K562 (cell line): ENCODE measurements around the gene OSM. TPM values are rescaled to one million over a fixed set of nuclear protein-coding genes. Genes with fewer than 3 reads are reported as not detected.

Experiments used
- BCLAF1 ChIP-seq, 2 experiments: fragments of 450-650 bp in 1 of 2; IDR thresholded peaks; 2 replicates each; pipeline ENCODE4 v1.6.1; 2011 to 2017; ENCODE audit warnings: low read depth in 2 of 2, antibody characterized with exemption in 1 of 2, borderline replicate concordance in 1 of 2, low read length in 1 of 2, mild to moderate bottlenecking in 1 of 2, mixed read lengths in 1 of 2; ENCODE audit not compliant: control insufficient read depth in 1 of 2
- BRD4 ChIP-seq: fragments of 200-600 bp; sonication (generic); IDR thresholded peaks from 2 replicates; pipeline ENCODE4 v1.6.1; 2017; ENCODE audit warnings: inconsistent platforms
- CEBPB ChIP-seq: fragments of 450-650 bp; IDR thresholded peaks from 2 replicates; pipeline ENCODE4 v1.6.1; 2016; ENCODE audit warnings: missing genetic modification characterization, missing compliant biosample characterization
- CXXC5 ChIP-seq: fragments of 250-450 bp; sonication (Bioruptor Pico); IDR thresholded peaks from 2 replicates; pipeline ENCODE4 v1.8.0; 2022; ENCODE audit warnings: inconsistent platforms, mild to moderate bottlenecking, moderate library complexity
- EHMT2 ChIP-seq: fragments of 450-650 bp; IDR thresholded peaks from 2 replicates; pipeline ENCODE4 v1.6.1; 2018; ENCODE audit warnings: antibody characterized with exemption
- EP300 ChIP-seq: IDR thresholded peaks from 2 replicates; pipeline ENCODE4 v1.6.1; 2012; ENCODE audit warnings: low read length, improper control_type of control experiment
- HNRNPLL ChIP-seq: fragments of 200-400 bp; formaldehyde crosslinking; IDR thresholded peaks from 2 replicates; pipeline ENCODE4 v1.6.1; 2017; ENCODE audit warnings: low read length, low read depth, mild to moderate bottlenecking; ENCODE audit not compliant: poor library complexity, severe bottlenecking
- IFI16 ChIP-seq: fragments of 250-450 bp; sonication (Bioruptor Pico); IDR thresholded peaks from 2 replicates; pipeline ENCODE4 v2.1.2; 2022; ENCODE audit warnings: mild to moderate bottlenecking, inconsistent platforms
- KLF10 ChIP-seq: fragments of 250-450 bp; sonication (Bioruptor Pico); IDR thresholded peaks from 2 replicates; pipeline ENCODE4 v1.6.1; 2021; ENCODE audit warnings: matching md5 sums
- MXD1 ChIP-seq: fragments of 250-450 bp; sonication (Bioruptor Pico); IDR thresholded peaks from 2 replicates; pipeline ENCODE4 v1.8.0; 2021; ENCODE audit warnings: borderline replicate concordance, mild to moderate bottlenecking, moderate library complexity; ENCODE audit not compliant: poor library complexity, severe bottlenecking
- NCOA4 ChIP-seq: fragments of 450-650 bp; IDR thresholded peaks from 2 replicates; pipeline ENCODE4 v1.6.1; 2018; ENCODE audit warnings: mild to moderate bottlenecking; ENCODE audit not compliant: partially characterized antibody
- NFXL1 ChIP-seq: fragments of 450-650 bp; formaldehyde crosslinking; IDR thresholded peaks from 2 replicates; pipeline ENCODE4 v1.4.0; 2021; ENCODE audit warnings: mild to moderate bottlenecking
- RB1 ChIP-seq: fragments of 450-650 bp; IDR thresholded peaks from 2 replicates; pipeline ENCODE4 v1.6.1; 2017; ENCODE audit warnings: low read depth, mild to moderate bottlenecking
- RBM14 ChIP-seq: fragments of 200-400 bp; formaldehyde crosslinking; IDR thresholded peaks from 2 replicates; pipeline ENCODE4 v1.6.1; 2018; ENCODE audit warnings: low read depth, mild to moderate bottlenecking, low read length, moderate library complexity, borderline replicate concordance; ENCODE audit not compliant: insufficient read depth
- RBM39 ChIP-seq: fragments of 200-400 bp; formaldehyde crosslinking; optimal IDR thresholded peaks from 2 replicates; pipeline ENCODE3; 2018; ENCODE audit warnings: low read depth, low read length
- RFX5 ChIP-seq: IDR thresholded peaks from 2 replicates; pipeline ENCODE4 v1.6.1; 2011; ENCODE audit warnings: low read depth, mild to moderate bottlenecking, improper control_type of control experiment, low read length
- TAF9B ChIP-seq: fragments of 450-650 bp; IDR thresholded peaks from 2 replicates; pipeline ENCODE4 v1.6.1; 2018; ENCODE audit warnings: mild to moderate bottlenecking; ENCODE audit not compliant: partially characterized antibody
- THRB ChIP-seq: fragments of 450-650 bp; formaldehyde crosslinking; conservative IDR thresholded peaks from 2 replicates; pipeline ENCODE4 v1.4.0; 2022; ENCODE audit warnings: mild to moderate bottlenecking, missing genetic modification characterization
- XRCC3 ChIP-seq: fragments of 450-650 bp; IDR thresholded peaks from 2 replicates; pipeline ENCODE4 v1.6.1; 2017; ENCODE audit warnings: mild to moderate bottlenecking, moderate library complexity
- ZFX ChIP-seq: sonication (generic); formaldehyde crosslinking; IDR thresholded peaks from 2 replicates; pipeline ENCODE4 v1.8.0; 2022; ENCODE audit warnings: mild to moderate bottlenecking, missing genetic modification reagents, moderate library complexity
- ZKSCAN8 ChIP-seq: fragments of 200-800 bp; sonication (Bioruptor generic); IDR thresholded peaks from 2 replicates; pipeline ENCODE4 v1.6.1; 2016; ENCODE audit warnings: missing genetic modification characterization, missing compliant biosample characterization
- polyA plus RNA-seq, 8 experiments: library from polyadenylated mRNA; depleted of rRNA in 4 of 8; stranded (reverse) in 5 of 8; unstranded in 3 of 8; fragments of >200 nt; fragmentation: Nextera tagmentation in 2 of 8; fragmentation: Illumina TruSeq in 1 of 8; extraction: Ambion mirVana in 2 of 8; extraction: Trizol in 1 of 8; gene quantifications; 2 replicates each; pipeline versions ENCODE4 v1.2.1 to v1.2.3, GENCODE V29; 2011 to 2014; ENCODE audit warnings: inconsistent platforms in 1 of 8, missing spikeins in 1 of 8
- total RNA-seq, 7 experiments: library from RNA; depleted of rRNA in 6 of 7; stranded (reverse); fragments of >200 nt in 6 of 7; fragmentation: Illumina TruSeq in 2 of 7; extraction: Trizol in 2 of 7; gene quantifications; 2 replicates each; pipeline versions ENCODE4 v1.2.1 to v1.2.3, GENCODE V29; 2011 to 2021; ENCODE audit warnings: low replicate concordance in 1 of 7
- TF ChIP-seq, protein P1 (sequence below), 2 experiments: IDR thresholded peaks; 2 replicates each; pipeline ENCODE4 v1.6.1; 2011; ENCODE audit warnings: borderline replicate concordance in 1 of 2, control low read depth in 1 of 2, low read depth in 1 of 2, low read length in 1 of 2, mild to moderate bottlenecking in 1 of 2, mixed read lengths in 1 of 2, moderate library complexity in 1 of 2; ENCODE audit not compliant: insufficient read depth in 1 of 2, insufficient read length in 1 of 2, poor library complexity in 1 of 2, severe bottlenecking in 1 of 2; ENCODE audit errors: extremely low read depth in 1 of 2

Gene OSM
- total and polyA plus RNA-seq, 9 of the 15 experiments (the other 6 are each of a cell fraction or from before 2014, with no cell fraction given), result 0.22 TPM; not detected in 8

GRCh38 chr22:30289141-30289979 is 22.7 kb upstream of the OSM start, which contains the start of gene CASTOR1 (continued):
- no peak for TF ChIP-seq ZFX
- TF ChIP-seq CXXC5 (CRISPR knock-in tag), result peak; percentile 74
- no peak for TF ChIP-seq RFX5
- TF ChIP-seq KLF10 (CRISPR knock-in tag), result no peak
- TF ChIP-seq BCLAF1 (IDR thresholded peaks at IDR 0.05; ENCODE audit: borderline replicate concordance in 1 of 2, control insufficient read depth in 1 of 2, low read depth in 2 of 2, low read length in 1 of 2), result no peak
- TF ChIP-seq TAF9B, result no peak
- peak; percentile 44 for TF ChIP-seq HNRNPLL
- no peak for TF ChIP-seq NCOA4
- no peak for TF ChIP-seq IFI16 (CRISPR knock-in tag)
- no peak for TF ChIP-seq RBM14
- no peak for TF ChIP-seq MXD1 (CRISPR knock-in tag)
- no peak for TF ChIP-seq CEBPB (tag)
- TF ChIP-seq, protein P1, sequence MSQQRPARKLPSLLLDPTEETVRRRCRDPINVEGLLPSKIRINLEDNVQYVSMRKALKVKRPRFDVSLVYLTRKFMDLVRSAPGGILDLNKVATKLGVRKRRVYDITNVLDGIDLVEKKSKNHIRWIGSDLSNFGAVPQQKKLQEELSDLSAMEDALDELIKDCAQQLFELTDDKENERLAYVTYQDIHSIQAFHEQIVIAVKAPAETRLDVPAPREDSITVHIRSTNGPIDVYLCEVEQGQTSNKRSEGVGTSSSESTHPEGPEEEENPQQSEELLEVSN (IDR thresholded peaks at IDR 0.05; ENCODE audit: borderline replicate concordance in 1 of 2, extremely low read depth in 1 of 2, insufficient read depth in 1 of 2, insufficient read length in 1 of 2, low read depth in 1 of 2, low read length in 1 of 2, poor library complexity in 1 of 2, severe bottlenecking in 1 of 2), result peak in 1 of 2 experiments; percentile 63
- TF ChIP-seq NFXL1 (CRISPR knock-in tag), result no peak
- no peak for TF ChIP-seq THRB (CRISPR knock-in tag)
- no peak for TF ChIP-seq EP300
- TF ChIP-seq RB1, result peak; percentile 50; the same call in 1 of the 2 replicates
- no peak for TF ChIP-seq BRD4
- no peak for TF ChIP-seq ZKSCAN8
- TF ChIP-seq XRCC3, result no peak
- no peak for TF ChIP-seq EHMT2
- no peak for TF ChIP-seq RBM39
